Embryonic facial prominence (tissue), 1 donor: ENCODE data around the gene FLYWCH2.
A peak's percentile ranks its signal among the peaks of the same experiment; 100 is the strongest.

Experiments used
- DNase-seq: peaks from one replicate; pipeline ENCODE4 v3.0.0-alpha.2; 2016; ENCODE audit errors: extremely low spot score

Gene FLYWCH2

DNA sequence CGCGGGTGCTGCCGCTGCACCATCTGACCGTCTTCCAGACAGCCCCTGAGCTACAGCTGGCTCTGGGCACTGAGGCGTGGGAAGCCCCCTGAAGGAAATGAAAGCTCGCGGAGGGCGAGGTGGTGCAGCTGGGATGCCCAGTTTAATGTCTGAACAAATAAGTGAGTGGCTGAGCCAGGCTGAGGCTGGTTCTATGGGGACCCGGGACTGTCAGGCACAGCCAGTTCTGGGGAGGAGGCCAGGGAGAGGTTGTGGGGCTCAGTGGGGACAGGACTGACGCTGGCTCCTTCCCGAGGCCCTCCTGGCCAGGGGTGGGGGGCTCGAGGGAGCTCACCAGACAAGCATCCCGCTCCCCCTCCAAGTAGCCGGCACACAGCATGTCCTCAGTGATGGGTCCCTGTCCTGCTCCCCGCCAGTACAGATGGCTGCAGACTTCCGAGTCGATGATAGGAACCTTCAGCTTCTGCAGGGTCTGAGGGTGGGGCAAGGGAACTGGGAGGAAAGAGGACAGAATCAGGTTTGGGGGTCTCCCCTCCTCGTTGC, 29.4 kb upstream of the FLYWCH2 start:
- DNase-seq, result no peak

DNA sequence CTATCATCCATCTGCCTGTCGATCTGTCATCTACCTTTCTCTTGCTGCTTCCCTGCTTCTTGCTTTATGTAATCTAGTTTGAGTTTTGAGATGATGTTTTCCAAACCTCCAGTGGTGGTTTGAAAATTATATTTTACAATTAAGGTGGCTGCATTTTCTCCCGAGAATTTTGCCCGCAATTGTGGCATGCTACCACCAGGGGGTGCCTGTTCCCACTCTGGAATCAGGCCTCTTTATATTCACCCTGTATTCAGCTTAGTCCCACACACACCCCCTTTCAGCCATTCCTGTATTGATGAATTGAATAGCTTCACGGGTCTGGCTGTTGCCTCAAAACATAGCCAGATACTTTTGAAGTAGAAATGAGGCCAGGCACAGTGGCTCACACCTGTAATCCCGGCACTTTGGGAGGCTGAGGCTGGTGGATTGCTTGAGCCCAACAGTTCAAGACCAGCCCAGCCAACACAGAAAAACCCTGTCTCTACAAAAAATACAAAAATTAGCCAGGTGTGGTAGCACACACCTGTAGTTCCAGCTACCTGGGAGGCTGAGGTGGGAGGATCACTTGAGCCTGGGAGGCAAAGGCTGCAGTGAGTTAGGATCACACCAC, 28.2 kb upstream of the FLYWCH2 start:
- DNase-seq, result no peak

DNA sequence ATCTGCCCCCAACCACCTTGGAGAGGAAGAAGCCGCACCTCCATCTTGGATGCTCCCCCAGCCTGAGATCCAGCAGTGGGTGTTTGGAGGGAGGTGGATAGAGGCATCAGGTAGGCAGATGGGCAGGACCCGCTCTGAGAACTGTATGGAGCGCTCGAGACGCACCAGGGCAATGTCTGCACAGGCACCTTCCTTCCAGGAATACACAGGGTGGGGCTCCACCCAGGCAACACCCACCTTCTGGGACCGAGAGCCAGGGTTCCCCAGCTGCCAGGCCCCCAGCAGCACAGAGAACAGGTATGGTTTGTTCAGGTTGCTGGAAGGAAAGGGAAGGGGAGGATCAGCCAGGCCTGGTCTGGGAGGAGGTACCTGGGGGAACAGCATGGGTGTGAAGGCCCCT, 27.5 kb upstream of the FLYWCH2 start:
- no peak for DNase-seq

DNA sequence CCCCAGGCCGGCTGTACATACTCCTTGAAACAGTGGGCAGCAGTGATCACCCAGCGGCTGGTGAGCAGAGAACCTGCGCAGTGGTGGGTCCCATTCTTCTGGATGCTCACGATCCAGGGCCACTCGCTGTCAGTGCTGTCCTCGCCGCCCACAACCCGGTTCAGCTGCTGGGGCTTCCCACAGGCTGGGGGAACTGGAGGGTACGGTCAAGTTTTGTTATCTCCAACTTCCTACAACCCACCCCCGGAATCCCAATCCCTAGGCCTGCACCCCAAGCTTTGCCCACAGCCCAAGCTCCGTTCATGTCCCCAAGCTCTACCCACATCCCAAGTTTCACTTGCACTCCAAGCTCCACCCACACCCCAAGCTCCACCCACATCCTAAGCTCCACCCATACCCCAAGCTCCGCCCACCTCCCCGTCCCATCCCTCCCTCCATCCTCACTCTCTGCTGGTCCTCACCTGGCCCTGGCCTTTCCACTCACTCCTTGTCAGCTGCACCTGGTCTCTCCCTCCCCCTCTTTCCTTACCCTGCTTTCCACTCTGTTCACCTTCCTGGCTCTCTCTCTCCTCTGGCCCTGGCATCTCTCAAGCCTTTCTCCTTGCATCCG, 26.8 kb upstream of the FLYWCH2 start:
- DNase-seq, result no peak

DNA sequence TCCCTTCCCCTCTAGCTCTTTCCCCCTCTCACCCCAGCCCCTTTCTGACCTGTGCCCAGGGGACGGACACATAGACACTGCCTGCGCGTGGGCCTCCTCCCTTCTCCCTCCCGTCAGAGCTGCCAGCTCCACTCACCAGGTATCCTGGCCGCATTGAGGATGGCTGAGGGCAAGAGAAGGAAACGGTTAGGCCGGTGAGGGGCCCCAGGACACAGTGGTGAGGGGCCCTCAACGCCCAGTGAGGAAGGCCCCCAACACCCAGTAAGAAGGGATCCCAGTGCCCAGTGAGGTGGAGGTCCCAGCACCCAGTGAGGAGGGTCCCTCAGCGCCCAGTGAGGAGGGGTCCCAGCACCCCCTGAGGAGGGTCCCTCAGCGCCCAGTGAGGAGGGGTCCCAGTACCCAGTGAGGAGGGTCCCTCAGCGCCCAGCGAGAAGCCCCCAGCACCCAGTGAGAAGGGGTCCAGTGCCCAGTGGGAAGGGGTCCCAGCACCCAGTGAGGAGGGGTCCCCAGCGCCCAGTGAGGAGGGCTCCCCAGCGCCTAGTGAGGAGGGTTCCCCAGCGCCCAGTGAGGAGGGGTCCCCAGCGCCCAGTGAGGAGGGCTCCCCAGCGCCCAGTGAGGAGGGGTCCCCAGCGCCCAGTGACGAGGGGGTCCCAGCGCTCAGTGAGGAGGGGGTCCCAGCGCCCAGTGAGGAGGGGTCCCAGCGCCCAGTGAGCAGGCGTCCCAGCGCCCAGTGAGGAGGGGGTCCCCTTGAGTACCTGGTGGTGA, 26.1 kb upstream of the FLYWCH2 start:
- DNase-seq, result no peak

DNA sequence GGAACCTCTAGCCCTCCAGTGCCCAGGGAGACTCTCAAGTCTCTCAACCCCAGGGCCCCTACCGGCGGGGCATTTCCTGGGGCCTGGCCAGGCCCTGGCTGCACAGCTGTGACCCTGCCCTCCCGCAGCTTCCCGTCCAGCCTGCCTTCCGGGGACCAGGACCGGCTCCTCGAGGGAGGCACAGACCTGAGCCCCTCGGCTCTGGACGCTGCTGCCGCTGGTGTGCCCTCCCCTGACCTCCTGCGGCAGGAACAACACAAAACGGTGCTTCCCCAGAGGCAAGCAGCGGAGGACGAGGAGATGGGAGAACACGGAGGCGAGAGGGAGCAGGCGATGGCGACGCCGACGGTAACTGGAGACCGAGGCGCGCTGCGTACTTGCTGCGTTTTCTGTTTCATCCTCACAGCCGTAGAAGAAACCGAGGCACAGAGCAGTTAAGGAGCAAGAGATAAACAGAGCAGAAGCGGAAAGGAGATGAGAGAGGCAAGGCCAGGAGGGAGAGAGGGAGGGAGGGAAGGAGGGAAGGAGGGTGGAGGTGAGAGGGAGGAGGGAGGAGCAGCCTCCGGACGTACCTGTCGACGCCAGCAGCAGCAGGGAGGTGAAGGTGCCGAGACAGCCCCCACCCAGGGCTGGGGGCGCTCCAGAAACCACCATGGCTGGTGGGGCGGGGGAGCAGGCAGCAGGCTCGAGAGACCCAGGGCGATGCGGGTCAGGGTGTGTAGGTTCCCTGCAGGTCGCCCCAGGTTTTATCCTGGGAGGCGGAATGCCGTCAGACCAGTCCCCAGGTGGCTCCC, 25.4 kb upstream of the FLYWCH2 start, which contains the start of gene PRSS22:
Gene PRSS22 (minus strand): TSS at position 720 of the 794 bp plus-strand sequence. CDS start 66 bp downstream, at position 654.
- DNase-seq, result no peak

DNA sequence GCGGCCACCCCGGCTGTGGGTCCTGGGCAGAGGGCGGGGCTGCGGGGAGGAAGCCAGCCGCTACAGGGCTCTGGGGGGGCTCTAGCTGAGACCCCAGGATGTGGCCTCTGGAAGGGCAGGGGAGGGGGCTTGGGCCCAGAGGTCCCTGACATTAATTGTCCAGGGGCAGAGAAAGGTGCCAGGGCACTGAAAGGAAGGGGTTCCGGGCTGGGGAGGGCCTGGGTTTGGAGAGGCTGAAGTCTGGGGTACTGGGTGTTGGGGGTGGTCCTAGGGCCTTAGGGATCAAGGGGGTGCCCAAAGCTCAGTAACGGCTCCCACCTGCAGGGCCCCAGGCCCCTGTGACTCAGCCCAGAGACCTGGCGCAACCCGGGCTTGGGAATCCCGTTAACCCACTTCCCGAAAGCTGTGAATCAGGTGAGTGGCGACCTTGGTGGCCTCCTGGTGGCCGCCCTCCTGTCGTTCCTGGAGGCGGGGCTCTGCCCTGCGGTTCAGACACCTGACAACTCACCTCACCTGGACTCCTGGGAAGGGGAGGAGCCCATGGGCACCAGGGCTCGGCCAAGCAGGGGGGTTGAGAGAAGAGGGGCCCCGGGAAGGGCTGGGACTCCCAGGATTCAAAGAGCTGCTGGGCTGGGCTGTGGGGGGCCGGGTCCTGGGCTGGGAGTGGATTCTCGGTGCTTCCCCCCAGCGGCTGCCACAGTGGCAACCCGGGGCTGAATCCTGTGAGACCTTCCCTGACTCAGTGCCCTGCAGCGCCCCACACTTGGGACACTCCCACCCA, 24.6 kb upstream of the FLYWCH2 start:
- no peak for DNase-seq

DNA sequence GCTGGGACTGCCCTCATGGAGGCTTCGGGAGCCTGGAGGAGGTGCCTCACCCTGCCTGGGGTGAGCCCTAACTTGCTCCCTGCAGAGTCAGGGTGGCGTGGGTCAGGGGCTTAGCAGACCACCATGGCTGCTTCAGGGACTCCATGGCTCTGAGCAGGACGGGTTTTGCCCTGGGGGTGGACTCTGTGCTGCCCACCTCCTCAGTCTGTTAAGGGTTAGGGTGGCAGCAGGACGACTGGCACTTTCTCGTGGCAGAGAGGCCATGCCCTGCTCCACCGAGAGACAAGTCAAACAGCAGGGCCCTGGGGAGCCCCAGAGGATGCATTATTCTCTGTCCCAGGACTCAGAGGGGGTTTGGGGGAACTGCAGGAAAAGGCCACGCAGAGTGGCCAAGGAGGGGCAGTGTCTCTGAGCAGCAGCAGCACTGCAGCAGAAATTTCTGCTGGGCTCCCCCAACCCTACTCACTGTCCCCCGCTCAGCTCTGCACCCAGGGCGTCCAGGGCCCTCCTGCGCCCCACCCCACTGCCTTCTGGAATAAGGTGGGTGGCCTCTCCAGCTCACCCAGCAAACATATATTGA, 23.2 kb upstream of the FLYWCH2 start:
- DNase-seq, result no peak

DNA sequence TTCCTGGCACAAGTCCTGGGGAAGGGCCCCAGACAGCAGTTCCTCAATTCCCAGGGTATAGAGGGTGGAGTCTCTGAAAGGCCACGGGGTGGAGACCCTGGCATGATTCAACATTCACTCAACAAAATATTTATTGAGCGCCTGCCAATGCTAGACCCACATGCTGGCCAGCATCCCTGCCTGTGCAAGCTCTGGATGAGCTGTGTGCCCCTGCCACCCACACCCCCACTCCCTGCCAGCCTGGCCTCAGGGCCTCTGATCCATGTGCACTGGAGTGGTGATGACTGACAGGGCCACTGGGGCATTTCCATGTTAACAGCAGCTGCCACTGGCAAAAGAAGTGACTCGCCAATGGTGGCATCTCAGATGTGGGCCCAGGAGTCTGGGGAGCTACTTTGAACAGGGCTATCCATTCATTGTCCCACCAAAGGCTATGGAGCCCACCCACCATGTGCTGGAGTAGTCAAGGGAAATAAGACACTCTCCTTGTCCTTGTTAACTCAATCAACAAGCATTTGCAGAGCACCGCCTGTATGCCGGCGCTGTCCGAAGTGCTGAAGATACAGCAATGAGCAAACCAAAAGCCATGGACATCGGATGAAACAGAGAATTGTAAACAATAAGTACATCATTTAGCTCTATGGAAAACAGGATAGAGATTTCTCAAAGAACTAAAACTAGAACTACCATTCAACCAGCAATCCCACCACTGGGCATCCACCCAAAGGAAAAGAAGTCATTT, 22.0 kb upstream of the FLYWCH2 start:
- no peak for DNase-seq

DNA sequence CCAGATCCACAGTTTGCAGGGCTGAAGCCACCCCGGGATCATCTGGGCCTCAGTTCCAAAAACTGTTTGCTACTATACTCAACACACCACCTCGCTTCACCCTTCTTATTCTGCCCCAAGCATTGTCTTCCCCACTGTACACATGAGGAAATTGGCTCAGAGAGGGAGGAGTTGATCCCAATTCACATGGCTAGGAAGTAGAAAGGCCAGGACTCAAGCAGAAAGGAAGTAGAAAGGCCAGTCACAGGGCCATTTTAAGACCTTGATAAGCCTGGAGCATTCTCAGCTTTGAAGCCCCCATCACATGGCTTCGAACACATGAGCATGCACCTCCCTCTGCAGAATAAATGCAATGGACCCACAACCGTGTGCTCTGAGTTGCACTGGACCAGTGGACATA, 17.4 kb upstream of the FLYWCH2 start:
- no peak for DNase-seq

DNA sequence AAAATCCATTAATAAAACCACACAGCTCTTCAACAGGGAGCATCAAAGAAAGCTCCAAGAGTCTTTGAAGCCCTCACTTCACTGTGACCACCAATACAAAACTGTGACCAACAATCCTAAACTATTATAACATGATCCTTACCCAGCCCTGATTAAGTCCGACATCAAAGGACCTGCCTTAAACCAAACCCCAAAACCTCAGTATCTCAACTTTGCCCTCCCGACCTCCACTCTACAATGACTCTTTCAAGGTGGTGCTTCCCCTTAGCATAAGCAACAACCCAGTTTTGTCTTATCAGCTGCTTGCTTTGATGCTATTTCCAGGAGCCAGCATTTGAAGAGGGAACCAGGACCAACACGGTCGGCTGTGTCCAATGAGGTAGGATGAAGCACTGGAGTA, 16.6 kb upstream of the FLYWCH2 start:
- DNase-seq, result no peak

DNA sequence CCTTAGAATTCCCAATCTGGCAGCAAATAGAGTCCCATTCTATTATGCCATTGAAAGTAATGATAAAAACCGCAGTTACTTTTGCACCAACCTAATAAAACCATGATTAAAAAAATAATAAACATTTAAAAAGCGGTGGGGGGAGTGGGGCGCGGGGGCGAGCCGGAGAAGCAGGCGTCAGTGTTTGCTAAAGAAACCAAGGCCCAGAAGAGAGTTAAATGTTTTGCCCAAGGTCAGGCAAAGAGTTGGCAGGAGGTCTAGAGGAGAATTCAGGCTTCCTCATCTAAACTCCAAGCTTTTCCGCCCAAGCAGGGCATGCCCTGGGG, 15.4 kb upstream of the FLYWCH2 start:
- DNase-seq, result no peak

DNA sequence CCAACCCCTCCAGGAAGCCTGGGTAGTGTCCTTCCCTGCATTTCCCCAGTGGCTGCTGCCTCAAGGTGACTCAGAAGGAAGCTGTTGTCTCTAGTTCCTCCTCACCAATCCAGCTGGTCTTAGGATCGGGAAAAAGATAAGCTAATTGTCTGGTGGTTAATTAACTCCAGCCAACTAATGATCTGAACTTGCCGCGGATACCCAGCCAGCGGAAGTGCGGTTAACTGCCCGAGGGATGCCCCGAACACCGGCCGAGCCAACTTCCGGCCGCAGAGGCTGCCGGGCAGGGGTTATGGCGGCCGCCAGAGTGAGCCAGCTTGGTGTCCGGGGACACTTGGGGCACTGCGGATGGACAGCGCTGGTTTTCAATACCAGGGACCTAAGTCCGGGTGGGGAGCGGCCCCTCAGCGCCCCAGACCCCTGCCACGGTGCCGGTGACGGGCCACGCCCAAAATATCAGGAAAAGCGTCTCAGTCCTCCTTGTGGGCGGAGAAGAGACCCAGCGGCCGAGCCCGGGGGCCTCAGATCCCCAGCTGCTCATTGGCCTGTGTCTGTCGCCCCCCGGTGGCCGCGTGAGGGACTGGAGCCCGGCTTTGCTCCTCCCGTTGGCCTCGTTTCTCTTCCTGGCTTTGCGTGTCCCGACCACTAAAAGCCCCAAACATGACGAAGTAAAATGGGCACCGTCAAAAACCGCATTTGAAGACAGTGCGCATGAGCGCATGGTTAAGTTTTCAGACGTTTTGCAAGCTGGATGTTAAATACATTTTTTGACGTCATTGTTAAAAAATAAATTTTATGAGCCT, 14.8 kb upstream of the FLYWCH2 start:
- peak; percentile 82 for DNase-seq

DNA sequence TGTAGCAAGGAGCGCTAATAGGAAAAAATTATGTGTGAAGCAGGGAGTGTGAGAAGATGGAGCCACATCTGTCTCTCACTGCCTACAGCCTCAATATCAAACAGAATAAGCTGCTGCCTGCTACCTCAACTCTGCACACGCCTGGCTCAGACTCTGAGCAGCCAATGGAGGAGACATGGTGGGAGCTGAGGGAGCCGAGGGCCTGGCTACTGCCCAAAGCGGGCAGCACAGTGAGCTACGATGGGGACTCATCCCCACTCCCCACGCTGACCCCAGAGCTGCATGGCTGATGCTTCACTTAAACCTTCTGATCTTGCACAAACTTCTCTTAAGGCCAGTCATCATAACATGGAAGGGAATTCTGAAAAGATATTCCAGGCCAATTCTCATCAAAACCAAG, 11.1 kb upstream of the FLYWCH2 start:
- no peak for DNase-seq

DNA sequence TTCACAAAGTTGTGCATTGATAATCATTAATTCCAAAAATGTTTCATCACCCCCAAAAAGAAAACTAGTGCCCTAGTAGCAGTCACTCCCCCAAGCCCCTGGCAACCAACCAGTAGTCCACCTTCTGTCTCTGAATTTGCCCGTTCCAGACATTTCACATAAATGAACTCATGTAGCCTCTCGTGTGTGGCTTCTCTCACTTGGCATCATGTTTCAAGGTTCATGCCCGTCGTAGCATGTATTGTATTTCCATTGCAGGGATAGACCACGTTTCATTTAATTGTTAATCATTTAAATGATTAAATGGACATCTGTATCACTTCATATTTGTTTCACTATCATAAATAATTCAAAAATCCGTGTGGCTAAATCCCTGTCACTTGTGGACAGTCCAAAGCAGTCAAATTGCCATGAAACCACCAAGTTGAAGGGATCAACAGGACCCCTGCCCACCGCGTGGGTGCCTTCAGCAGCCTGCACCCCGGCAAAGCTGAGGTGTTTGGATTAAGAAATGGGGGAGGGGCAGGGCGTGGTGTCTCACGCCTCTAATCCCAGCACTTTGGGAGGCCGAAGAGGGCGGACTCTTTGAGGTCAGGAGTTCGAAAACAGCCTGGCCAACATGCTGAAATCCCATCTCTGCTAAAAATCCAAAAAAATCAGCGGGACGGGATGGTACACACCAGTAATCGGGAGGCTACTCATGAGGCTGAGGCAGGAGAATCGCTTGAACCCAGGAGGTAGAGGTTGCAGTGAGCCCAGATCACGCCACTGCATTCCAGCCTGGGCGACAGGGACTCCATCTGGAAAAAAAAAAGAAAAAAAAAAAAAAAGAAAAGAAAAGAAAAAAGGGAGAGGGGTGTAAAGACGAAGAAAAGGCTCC, 8.7 kb upstream of the FLYWCH2 start:
- DNase-seq, result no peak

DNA sequence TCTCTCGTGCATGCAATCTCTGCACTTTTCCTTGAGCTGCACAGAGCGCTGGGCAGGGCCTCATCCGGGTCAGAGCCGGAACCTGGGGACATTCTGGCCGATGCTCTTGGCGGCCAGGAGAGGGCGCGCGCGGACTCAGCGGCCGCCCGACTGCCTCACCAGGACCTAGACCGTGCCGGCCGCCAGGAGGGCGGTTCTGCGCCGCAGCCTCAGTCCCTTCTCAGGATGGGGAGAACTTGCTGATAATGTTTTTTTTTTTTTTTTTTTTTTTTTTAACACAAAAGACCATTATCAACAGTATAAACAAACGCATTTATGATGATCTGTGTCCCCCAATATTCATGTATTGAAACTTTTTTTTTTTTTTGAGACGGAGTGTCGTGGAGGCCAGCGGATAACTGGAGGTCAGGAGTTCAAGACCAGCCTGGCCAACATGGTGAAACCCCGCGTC, 8.1 kb upstream of the FLYWCH2 start:
- no peak for DNase-seq

DNA sequence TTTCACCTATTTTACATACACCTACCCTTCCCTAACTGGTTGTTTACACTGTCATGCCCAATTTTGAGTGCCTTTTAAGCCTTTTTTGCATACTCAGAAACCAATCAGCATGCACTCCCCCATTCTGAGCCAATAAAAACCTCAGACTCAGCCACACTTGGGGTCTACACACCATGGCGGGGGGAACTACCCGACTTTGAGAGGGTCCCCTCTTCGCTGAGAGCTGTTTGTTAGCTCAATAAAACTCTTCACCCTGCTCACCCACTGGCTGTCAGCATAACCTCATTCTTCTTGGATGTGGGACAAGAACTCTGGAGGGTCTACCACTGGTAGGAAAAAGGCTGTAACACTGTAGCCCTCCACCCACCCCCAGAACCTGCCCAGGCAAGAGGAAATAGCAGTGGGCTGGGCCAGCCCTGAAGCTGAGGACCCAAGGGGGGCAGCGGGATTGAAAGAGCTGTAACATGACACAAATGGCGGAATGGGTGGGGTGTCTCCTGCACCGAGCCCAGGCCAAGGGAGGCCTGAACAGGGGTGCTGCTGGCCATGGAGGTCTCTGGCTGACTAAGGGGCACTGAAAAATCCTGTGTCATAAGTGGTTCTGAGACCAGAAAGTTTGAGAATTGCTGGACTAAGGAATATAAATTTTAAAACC, 3.0 kb upstream of the FLYWCH2 start:
- no peak for DNase-seq
